KMS-11 (cell line): ENCODE data around the gene ELF1.
"Not testable (repeated sequence)": the region's sequence is repeated elsewhere in the genome, so short reads cannot be mapped to it uniquely, and the experiment has no call there.

Source experiments
- H2AFZ ChIP-seq: fragments of 200-600 bp; sonication (generic); 2 replicates; pipeline ENCODE4 v1.6.1; 2016; ENCODE audit warnings: antibody characterized with exemption, mixed run types, low read depth
- H3K27ac ChIP-seq: fragments of 200-600 bp; sonication (generic); 2 replicates; pipeline ENCODE4 v1.6.1; 2016; ENCODE audit warnings: mild to moderate bottlenecking, mixed run types
- H3K27me3 ChIP-seq: fragments of 200-600 bp; sonication (generic); 2 replicates; pipeline ENCODE4 v1.6.1; 2017; ENCODE audit warnings: mild to moderate bottlenecking, low read depth, mixed run types, moderate library complexity; ENCODE audit not compliant: insufficient read depth
- H3K36me3 ChIP-seq: fragments of 200-600 bp; sonication (generic); 2 replicates; pipeline ENCODE4 v1.6.1; 2017; ENCODE audit warnings: mild to moderate bottlenecking, mixed run types; ENCODE audit not compliant: insufficient read depth
- H3K4me1 ChIP-seq: fragments of 200-600 bp; sonication (generic); 2 replicates; pipeline ENCODE4 v1.6.1; 2016; ENCODE audit warnings: mild to moderate bottlenecking, low read depth, mixed run types; ENCODE audit not compliant: poor library complexity, severe bottlenecking
- H3K4me2 ChIP-seq: fragments of 200-600 bp; sonication (generic); 2 replicates; pipeline ENCODE4 v1.7.0; 2016; ENCODE audit warnings: mild to moderate bottlenecking, mixed run types
- H3K4me3 ChIP-seq: fragments of 200-600 bp; sonication (generic); IDR thresholded peaks from 2 replicates; pipeline ENCODE4 v1.6.1; 2017; ENCODE audit warnings: low read depth, low read length, mixed read lengths; ENCODE audit not compliant: insufficient read depth
- H3K79me2 ChIP-seq: fragments of 200-600 bp; sonication (generic); 2 replicates; pipeline ENCODE4 v1.6.1; 2016; ENCODE audit warnings: low read depth, mixed run types; ENCODE audit not compliant: insufficient read depth
- H3K9ac ChIP-seq: fragments of 200-600 bp; sonication (generic); 2 replicates; pipeline ENCODE4 v1.6.1; 2016; ENCODE audit warnings: mild to moderate bottlenecking, mixed run types
- H4K20me1 ChIP-seq: fragments of 200-600 bp; sonication (generic); 2 replicates; pipeline ENCODE4 v1.6.1; 2016; ENCODE audit warnings: mild to moderate bottlenecking, mixed run types; ENCODE audit not compliant: insufficient read depth
- TF ChIP-seq, protein P1 (sequence below): fragments of 200-600 bp; sonication (generic); conservative IDR thresholded peaks from 2 replicates; pipeline ENCODE4 v1.6.1; 2017; ENCODE audit warnings: low read depth, mild to moderate bottlenecking, antibody characterized with exemption, low read length, moderate library complexity, mixed read lengths

Gene ELF1

DNA sequence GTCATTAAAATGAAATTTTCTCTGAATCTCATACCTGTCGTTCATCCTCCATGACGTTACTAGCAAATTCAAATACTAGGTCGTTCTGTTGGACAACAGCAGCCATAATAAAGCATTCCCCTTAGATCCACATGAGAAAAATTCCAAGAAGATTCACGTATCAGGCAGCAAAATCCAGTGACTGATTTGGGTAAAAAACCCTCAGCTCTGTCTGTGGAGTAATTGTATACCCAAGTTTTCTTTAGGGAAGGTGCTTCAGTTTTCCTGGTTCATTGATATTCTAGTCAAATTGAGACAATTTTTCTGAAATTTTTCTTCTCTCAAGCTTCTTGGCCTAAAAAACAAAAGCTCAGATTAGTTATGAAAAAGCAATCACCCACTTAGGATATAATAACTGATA is 37.2 kb downstream of the ELF1 start:
- Histone ChIP-seq H3K4me1 (peaks cover 52% of the 10 kb centered on the region), H3K4me3 (no peak overlapping the region), H3K27me3 (no peaks in the 10 kb centered on the region), H3K4me2 (peak overlapping the region; percentile 81), H3K27ac (peak overlapping the region; percentile 98), H4K20me1 (no peaks in the 10 kb centered on the region), H3K9ac (peak overlapping the region; percentile 96), H3K36me3 (no peaks in the 10 kb centered on the region), H3K79me2 (peaks cover 99% of the 10 kb centered on the region), H2AFZ (no peak overlapping the region)
- TF ChIP-seq, protein P1, sequence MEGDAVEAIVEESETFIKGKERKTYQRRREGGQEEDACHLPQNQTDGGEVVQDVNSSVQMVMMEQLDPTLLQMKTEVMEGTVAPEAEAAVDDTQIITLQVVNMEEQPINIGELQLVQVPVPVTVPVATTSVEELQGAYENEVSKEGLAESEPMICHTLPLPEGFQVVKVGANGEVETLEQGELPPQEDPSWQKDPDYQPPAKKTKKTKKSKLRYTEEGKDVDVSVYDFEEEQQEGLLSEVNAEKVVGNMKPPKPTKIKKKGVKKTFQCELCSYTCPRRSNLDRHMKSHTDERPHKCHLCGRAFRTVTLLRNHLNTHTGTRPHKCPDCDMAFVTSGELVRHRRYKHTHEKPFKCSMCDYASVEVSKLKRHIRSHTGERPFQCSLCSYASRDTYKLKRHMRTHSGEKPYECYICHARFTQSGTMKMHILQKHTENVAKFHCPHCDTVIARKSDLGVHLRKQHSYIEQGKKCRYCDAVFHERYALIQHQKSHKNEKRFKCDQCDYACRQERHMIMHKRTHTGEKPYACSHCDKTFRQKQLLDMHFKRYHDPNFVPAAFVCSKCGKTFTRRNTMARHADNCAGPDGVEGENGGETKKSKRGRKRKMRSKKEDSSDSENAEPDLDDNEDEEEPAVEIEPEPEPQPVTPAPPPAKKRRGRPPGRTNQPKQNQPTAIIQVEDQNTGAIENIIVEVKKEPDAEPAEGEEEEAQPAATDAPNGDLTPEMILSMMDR, result no peak

DNA sequence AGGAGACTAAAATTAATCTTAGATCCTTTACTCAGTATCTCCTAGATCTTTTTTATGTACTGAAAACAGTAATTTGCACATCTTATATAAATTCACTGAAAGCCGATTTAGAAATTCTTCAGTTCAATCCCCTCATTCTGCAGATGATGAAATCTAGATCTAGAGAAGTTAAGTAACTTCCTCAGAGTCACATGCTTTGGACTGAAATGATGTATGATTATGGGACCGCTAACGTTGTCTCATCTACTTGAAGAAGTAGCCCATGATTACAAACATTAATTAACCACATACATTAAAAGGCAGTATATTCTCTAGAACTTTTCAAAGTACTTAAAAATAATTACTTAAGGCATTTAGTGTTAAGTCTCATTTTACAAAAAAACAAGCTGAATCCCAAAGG is 37.8 kb downstream of the ELF1 start:
- no peak overlapping the region for H3K4me3 ChIP-seq
- H3K27me3 ChIP-seq, result no peaks in the 10 kb centered on the region
- H3K79me2 ChIP-seq, result peaks cover 99% of the 10 kb centered on the region
- TF ChIP-seq, protein P1, result no peak
- H2AFZ ChIP-seq, result no peak overlapping the region
- no peaks in the 10 kb centered on the region for H3K36me3 ChIP-seq
- H4K20me1 ChIP-seq, result no peaks in the 10 kb centered on the region
- H3K4me2 ChIP-seq, result peak overlapping the region; percentile 81
- H3K27ac ChIP-seq, result peak overlapping the region; percentile 98
- H3K9ac ChIP-seq, result peak overlapping the region; percentile 96
- peaks cover 52% of the 10 kb centered on the region for H3K4me1 ChIP-seq

DNA sequence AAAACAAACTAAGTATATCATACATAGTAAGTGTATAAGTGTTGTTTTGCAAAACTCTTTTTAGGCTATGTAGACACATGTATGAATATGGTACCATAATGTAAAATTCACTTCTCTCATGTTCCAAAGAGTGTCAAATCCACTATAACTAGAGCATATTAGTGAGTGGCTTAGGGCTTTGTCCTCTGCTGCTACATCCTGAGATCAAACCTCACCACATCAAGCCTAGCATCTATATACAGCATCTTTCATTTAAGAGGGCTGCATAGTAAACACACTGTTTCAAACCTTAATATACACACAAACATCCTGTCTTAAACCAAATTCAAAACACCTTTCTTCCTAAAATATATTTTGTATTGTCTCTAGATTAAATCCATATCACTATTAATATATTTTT is 38.7 kb downstream of the ELF1 start:
- peak overlapping the region; percentile 96 for H3K9ac ChIP-seq
- peak overlapping the region; percentile 81 for H3K4me2 ChIP-seq
- H3K79me2 ChIP-seq, result peaks cover 99% of the 10 kb centered on the region
- no peaks in the 10 kb centered on the region for H3K36me3 ChIP-seq
- H3K4me3 ChIP-seq, result no peak overlapping the region
- H2AFZ ChIP-seq, result no peak overlapping the region
- H3K27me3 ChIP-seq, result no peaks in the 10 kb centered on the region
- peaks cover 52% of the 10 kb centered on the region for H3K4me1 ChIP-seq
- TF ChIP-seq, protein P1, result no peak
- peak overlapping the region; percentile 98 for H3K27ac ChIP-seq
- H4K20me1 ChIP-seq, result no peaks in the 10 kb centered on the region

GRCh38 chr13:40979232-40979631 is 39.9 kb downstream of the ELF1 start:
- TF ChIP-seq, protein P1, result no peak
- Histone ChIP-seq H3K4me1 (peaks cover 57% of the 10 kb centered on the region), H3K4me3 (no peak overlapping the region), H2AFZ (no peak overlapping the region), H3K79me2 (peaks cover 100% of the 10 kb centered on the region), H3K27me3 (no peaks in the 10 kb centered on the region), H3K27ac (peak overlapping the region; percentile 98), H3K36me3 (no peaks in the 10 kb centered on the region), H4K20me1 (0 out of 2 replicates have a peak, but pooled peaks cover 3% of the 10 kb centered on the region), H3K9ac (peak overlapping the region; percentile 96), H3K4me2 (peak overlapping the region; percentile 81)

GRCh38 chr13:40978109-40978508 is 41.0 kb downstream of the ELF1 start:
- H3K4me1 ChIP-seq, result peaks cover 57% of the 10 kb centered on the region
- peak overlapping the region; percentile 98 for H3K27ac ChIP-seq
- not testable (repeated sequence) for H3K27me3 ChIP-seq, H2AFZ ChIP-seq, H3K4me3 ChIP-seq, H3K36me3 ChIP-seq
- peaks cover 100% of the 10 kb centered on the region for H3K79me2 ChIP-seq
- peak overlapping the region; percentile 81 for H3K4me2 ChIP-seq
- peak overlapping the region; percentile 96 for H3K9ac ChIP-seq
- H4K20me1 ChIP-seq, result peaks cover 13% of the 10 kb centered on the region
